T-helper 2 cell (primary cell): ENCODE measurements around the gene SUPT5H.
A peak's percentile ranks its signal among the peaks of the same experiment; 100 is the strongest.

Experiments used
- DNase-seq, 5 experiments: peaks; one replicate each; pipeline versions ENCODE4 v3.0.0 to v3.0.0-alpha.2; 2012 to 2022
- total RNA-seq, 2 donors: gene quantifications; one replicate each; lab custom pipeline; 2026; lab: John Stamatoyannopoulos, UW

Gene SUPT5H
- 276 to 490 reads per million in 2 donors for total RNA-seq

- peak; percentile 91 to 100 (median 98) for DNase-seq
These were observed at the start of gene SUPT5H for GRCh38 chr19:39445196-39446111. Gene SUPT5H, plus strand, starts transcription at chr19:39445582. Its CDS starts 309 bp downstream, at chr19:39445891.

DNA sequence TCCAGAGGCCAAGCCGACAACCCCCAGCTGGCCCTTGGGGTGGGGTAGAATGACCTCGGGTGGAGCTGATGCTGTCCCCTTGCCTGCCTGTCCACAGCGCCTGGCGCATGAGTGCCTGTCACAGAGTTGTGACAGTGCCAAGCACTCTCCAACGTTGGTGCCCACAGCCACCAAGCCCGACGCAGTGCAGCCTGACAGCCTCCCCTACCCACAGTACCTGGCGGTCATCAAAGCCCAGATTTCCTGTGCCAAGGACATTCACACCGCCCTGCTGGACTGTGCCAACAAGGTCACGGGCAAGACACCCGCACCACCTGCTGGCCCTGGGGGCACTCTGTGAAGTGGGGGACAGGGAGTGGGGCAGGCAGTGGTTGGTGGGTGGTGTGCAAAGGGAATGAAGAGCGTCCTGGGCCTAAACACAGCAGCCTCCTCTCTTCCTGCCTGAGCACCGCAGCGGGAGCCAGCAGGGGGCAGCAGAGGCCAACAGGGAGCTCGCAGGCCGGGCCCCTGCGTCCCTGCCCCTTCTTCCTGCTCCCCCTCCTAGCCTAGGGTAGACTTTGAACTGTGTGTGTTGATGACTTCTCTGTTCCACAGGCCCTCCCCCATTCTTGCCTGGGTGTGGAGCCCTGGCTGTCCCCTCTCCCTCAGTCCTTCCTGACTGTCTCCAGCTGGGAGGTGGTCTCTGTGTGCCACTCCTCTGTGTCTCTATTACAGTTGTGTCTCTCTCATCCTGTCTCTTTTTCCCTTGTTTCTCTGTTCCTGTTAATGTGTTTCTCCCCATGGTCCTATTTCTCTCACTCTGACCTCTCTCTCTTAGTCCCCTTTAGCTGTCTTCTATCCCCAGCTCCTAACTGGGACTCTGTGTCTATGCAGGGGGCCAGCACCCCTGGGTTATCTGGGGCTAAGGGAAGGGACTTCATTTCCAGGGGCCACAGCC, 47.8 kb upstream of the SUPT5H start:
- DNase-seq, result peak; percentile 87 to 93 (median 88)

- DNase-seq, result peak in 2 of 5 experiments; percentile 55 to 83
These were observed 47.0 kb upstream of the SUPT5H start for GRCh38 chr19:39398297-39398864.

GRCh38 chr19:39399668-39400050, 45.7 kb upstream of the SUPT5H start:
- no peak for DNase-seq

DNA sequence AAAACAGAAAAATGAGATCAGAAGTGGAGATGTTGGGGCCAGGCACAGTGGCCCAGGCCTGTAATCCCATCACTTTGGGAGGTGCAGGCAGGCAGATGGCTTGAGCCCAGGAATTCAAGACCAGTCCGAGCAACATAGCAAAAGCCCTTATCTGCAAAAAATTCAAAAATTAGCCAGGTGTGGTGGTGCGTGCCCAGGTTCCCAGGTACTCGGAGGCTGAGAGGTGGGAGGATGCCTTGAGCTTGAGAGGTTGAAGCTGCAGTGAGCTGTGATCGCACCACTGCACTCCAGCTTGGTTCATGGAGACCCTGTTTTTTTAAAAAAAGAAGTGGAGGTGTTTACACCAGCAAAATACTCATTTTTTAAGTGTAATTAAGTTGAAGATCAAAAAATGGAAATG, 45.3 kb upstream of the SUPT5H start:
- no peak for DNase-seq

- DNase-seq, result no peak
These were observed 44.3 kb upstream of the SUPT5H start for GRCh38 chr19:39401070-39401548.

DNA sequence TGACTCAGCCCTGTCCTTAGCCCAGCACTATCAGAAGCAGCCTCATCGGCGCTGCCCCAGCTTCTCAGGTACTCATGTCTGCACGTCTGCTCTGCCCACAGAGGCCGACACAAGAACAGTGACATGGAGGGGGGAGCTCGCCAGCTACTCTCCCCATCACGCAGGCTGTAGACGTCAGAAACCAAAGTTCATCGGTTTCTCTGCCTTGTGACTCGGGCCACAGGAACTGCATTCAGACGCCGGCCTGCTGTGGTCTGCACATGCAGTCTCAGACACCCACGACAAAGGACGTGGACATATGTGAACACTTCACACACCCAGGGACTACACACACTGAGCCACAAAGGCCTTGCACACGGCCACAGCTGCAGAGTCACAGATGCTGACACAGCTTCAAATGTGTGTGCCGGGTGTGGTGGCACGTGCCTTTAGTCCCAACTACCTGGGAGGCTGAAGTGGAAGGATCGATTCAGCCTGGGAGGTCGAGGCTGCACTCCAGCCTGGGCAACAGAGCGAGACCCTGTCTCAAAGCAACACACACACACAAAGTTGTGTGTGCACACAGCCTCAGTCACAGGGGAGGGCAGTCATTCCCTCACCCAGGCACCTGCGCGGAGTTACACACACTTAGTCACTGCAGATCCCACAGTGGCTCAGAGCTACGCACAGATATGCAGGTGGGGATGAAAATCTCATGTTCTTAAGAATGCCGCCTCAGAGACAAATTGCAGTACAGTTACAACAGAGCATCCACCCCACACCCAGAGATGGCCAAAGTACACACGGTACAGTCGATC, 43.6 kb upstream of the SUPT5H start:
- DNase-seq, result peak; percentile 55 to 99 (median 83)

DNA sequence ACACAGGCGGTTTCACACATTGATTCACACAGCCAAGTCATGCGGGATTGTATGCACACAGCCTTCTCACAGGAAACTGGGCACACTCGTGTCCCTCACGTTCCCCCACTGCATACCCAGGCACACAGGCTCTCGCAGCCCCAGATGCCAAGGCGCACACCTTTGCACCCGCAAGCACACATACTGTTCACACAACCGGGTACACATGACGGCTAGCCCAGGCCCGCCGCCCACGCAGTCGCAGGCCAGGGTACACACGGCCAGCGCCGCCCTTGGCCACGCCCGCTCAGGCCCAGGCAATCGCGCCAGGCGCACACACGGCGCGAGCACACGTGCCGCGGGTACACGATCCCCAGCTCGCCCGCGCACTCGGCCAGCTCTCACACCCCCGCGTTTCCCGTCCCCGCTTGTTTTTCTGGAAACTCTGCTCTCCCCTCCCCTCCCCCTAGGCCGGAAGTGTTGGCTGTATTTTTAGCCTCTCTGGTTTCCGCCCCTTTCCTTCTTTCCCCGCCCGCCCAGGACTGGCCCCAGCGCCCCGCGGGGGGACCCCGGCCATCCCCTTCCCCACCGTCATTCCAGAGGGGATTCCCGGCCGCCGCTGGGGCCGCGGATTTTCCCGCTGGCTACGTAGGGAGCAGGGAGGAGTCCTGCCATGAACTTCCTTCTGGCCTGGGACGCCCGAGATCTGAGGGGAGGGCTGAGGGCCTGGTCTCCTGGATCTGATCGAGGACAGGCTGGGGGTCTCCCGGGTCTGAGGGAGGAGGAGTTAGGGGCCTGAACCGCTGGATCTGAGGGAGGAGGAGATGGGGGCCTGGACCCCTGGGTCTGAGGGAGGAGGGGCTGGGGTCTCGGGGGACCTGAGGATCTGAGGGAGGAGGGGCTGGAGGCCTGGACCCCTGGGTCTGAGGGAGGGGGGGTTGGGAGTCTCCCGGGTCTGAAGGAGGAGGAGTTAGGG, 42.8 kb upstream of the SUPT5H start:
- peak; percentile 62 to 89 (median 76) for DNase-seq

DNA sequence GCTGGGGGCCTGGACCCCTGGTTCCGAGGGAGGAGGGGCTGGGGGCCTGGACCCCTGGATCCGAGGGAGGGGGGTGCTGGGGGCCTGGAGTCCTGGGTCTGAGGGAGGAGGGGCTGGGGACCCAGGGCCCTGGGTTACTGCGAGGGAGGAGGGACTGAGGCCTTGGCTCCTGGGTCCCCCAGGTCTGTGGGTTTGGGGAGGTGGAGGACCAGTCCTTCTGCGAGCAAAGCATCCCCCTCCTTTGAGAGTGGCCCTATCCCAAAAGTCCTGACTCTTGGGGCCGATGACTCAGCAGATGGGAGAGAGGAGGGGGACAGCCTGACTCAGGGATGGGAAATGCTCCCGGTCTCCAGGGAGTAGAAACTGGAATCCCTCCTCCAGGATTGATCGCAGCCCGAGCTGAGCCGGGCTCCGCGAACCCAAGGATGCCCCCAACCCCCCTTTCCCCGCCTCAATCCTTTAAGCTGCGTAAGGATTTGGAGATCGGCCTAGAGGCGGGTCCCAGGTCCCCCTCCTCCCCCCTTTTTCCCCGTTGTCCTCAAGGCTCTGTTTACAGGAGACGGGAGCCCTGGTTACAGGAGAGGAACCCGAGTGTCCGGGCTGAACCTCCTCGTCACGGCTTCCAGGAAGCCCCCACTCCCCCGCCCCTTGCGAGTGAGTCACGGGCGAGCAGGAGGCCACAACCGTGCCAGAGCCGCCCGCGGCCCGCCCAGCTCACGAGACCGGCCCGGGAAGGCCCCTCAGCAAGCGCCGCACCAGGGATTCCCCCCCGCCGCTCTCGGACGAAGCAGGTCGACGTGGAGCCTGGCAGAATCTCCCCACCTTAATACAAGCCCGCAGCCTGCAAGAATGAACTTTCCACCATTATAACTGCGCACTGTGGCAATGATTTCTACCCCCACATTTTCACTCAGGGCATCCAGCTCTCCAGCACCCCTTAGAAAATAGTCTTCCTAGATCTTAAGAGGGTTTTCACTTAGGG, 41.8 kb upstream of the SUPT5H start:
- peak; percentile 90 to 100 (median 94) for DNase-seq

- no peak for DNase-seq
These were observed 40.0 kb upstream of the SUPT5H start for GRCh38 chr19:39405261-39405957.

DNA sequence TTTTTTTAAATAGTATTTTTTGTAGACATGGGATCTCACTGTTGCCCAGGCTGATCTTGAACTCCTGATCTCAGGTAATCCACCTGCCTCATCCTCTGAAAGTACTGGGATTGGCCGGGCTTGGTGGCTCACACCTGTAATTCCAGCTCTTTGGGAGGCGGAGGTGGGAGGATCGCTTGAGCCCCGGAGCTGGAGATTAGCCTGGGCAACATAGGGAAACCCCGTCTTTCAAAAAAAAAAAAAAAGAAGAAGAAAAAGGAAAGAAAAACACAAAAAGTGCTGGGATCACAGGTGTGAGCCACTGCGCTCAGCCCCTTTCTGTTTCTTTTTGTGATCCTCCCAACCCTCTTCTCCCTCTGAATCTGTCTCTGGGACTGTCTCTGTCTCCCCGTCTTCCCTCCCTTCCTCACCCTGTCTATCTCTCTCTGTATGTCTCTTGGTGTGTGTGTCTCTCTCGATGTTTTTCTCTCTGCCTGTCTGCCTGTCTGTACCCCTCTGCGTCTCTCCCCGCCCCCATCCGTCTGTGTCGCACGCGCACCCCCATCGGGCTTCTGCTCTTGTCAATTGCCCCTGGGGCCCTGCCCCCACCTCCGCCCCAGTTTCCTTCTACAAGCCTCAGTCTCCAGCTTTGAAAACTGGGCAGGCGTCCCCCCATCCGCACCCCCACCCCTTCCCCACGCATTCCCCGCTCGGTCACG, 39.3 kb upstream of the SUPT5H start:
- peak; percentile 61 to 93 (median 81) for DNase-seq

DNA sequence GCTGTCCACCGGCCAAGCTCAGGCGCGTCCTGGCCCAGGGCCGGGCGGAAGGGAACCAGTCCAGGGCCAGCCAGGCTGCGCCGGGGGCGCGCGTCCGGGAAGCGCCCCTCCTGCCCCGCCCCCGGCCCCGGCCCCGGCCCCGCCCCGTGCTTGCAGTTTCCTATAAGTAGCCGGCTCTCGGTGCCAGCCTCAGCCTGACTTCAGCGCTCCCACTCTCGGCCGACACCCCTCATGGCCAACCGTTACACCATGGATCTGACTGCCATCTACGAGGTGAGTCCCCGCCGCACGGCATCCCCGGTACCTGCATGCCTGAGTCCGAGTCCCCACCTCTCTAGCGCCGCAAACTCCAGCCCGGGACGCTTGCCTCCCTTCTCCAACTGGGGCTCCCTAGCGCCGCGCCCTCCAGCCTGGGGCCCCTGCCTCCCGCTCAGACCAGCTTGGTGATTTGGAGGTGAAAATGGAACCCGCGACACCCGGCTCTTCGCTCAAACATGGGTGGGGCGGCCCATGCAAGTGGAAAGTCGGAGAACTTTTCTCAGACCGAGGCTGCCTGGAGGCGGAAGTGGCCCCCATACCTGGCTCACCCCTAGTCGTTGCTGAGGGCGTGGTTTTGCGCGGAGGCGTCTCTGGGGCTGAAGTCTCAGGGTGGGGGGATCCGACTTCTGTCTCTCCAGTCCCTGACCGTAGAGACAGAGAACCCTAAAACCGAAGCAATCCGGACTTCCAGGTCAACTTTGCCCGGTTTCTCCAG, 38.5 kb upstream of the SUPT5H start, which contains the start of gene ZFP36:
ZFP36 (plus strand) TSS at position 192 of the 754 bp plus-strand sequence; CDS start at position 250, 58 bp downstream.
- DNase-seq, result peak; percentile 79 to 91 (median 86)

- no peak for DNase-seq
These were observed 38.0 kb upstream of the SUPT5H start for GRCh38 chr19:39407410-39407659.

DNA sequence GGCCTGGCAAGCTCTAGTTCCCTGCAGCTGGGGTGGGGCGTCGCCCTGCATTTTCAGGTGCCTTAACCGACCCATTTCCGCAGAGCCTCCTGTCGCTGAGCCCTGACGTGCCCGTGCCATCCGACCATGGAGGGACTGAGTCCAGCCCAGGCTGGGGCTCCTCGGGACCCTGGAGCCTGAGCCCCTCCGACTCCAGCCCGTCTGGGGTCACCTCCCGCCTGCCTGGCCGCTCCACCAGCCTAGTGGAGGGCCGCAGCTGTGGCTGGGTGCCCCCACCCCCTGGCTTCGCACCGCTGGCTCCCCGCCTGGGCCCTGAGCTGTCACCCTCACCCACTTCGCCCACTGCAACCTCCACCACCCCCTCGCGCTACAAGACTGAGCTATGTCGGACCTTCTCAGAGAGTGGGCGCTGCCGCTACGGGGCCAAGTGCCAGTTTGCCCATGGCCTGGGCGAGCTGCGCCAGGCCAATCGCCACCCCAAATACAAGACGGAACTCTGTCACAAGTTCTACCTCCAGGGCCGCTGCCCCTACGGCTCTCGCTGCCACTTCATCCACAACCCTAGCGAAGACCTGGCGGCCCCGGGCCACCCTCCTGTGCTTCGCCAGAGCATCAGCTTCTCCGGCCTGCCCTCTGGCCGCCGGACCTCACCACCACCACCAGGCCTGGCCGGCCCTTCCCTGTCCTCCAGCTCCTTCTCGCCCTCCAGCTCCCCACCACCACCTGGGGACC, 37.6 kb upstream of the SUPT5H start:
- peak in 4 of 5 experiments; percentile 33 to 92 (median 68) for DNase-seq

DNA sequence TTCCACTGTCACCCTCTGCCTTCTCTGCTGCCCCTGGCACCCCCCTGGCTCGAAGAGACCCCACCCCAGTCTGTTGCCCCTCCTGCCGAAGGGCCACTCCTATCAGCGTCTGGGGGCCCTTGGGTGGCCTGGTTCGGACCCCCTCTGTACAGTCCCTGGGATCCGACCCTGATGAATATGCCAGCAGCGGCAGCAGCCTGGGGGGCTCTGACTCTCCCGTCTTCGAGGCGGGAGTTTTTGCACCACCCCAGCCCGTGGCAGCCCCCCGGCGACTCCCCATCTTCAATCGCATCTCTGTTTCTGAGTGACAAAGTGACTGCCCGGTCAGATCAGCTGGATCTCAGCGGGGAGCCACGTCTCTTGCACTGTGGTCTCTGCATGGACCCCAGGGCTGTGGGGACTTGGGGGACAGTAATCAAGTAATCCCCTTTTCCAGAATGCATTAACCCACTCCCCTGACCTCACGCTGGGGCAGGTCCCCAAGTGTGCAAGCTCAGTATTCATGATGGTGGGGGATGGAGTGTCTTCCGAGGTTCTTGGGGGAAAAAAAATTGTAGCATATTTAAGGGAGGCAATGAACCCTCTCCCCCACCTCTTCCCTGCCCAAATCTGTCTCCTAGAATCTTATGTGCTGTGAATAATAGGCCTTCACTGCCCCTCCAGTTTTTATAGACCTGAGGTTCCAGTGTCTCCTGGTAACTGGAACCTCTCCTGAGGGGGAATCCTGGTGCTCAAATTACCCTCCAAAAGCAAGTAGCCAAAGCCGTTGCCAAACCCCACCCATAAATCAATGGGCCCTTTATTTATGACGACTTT, 36.8 kb upstream of the SUPT5H start:
- peak in 2 of 5 experiments; percentile 49 to 59 for DNase-seq
